Testis (tissue), 2 donors: ENCODE results near the gene INTS7.

Experiments
- POLR2A ChIP-seq: fragments of 450-650 bp; IDR thresholded peaks from one replicate; pipeline ENCODE4 v1.6.1; 2017; ENCODE audit warnings: antibody characterized with exemption, mild to moderate bottlenecking, moderate library complexity
- TF ChIP-seq, protein P1 (sequence below), 3 experiments: fragments of 450-650 bp in 2 of 3; fragments of 200-600 bp in 1 of 3; sonication (generic) in 1 of 3; IDR thresholded peaks; one replicate each; pipeline ENCODE4 v1.5.1; 2016 to 2019; ENCODE audit warnings: antibody characterized with exemption in 3 of 3, mild to moderate bottlenecking in 2 of 3, moderate library complexity in 1 of 3

DNA sequence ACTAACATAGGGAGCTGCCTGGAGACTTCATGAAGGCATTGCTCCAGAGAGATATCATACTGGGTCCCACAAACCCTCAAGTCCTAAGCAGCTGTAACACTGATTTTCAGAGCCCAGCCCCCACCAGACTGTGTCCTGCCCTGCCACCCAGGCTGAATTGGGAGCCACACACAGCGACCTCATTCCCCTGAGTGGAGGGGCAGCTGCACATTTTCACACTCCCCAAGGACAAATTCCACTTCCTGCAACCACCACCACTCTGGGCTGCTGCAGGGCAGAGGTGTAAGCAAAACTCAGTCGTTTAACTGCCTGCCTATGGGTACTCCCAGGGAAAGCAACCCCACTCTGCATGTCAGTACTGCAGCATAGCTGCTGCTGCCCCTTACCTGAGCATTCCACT lies 20.0 kb upstream of the INTS7 start:
- TF ChIP-seq, protein P1, sequence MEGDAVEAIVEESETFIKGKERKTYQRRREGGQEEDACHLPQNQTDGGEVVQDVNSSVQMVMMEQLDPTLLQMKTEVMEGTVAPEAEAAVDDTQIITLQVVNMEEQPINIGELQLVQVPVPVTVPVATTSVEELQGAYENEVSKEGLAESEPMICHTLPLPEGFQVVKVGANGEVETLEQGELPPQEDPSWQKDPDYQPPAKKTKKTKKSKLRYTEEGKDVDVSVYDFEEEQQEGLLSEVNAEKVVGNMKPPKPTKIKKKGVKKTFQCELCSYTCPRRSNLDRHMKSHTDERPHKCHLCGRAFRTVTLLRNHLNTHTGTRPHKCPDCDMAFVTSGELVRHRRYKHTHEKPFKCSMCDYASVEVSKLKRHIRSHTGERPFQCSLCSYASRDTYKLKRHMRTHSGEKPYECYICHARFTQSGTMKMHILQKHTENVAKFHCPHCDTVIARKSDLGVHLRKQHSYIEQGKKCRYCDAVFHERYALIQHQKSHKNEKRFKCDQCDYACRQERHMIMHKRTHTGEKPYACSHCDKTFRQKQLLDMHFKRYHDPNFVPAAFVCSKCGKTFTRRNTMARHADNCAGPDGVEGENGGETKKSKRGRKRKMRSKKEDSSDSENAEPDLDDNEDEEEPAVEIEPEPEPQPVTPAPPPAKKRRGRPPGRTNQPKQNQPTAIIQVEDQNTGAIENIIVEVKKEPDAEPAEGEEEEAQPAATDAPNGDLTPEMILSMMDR (IDR thresholded peaks at IDR 0.05), result no peak
- TF ChIP-seq POLR2A, result no peak
